Adipose tissue (tissue), 3 donors: Measurements from ENCODE around the gene DTWD1. TPM values are rescaled to one million over a fixed set of nuclear protein-coding genes. Genes with fewer than 3 reads are reported as not detected.
"Not testable (repeated sequence)": the region's sequence is repeated elsewhere in the genome, so short reads cannot be mapped to it uniquely, and the experiment has no call there.

Source experiments
- H3K27ac ChIP-seq: one replicate; pipeline ENCODE4 v1.5.1; 2013; ENCODE audit warnings: low read depth, low read length
- WGBS, 3 donors: extraction: QIAGEN DNeasy Blood & Tissue Kit; methylation state at CpG; one replicate each; pipeline ENCODE4 v1.1.7; 2013; 5-methylcytosine and 5-hydroxymethylcytosine counted together
- polyA plus RNA-seq, 3 donors: library from polyadenylated mRNA; stranded (reverse); fragments of 200-250 nt; gene quantifications; one replicate each; pipeline ENCODE4 v1.2.3, GENCODE V29; 2013
- donor health status: healthy with polysubstance abuse.
- donor health status: Bipolar disorder and iron deficiency.
- donor health status: healthy.

DTWD1 gene
- polyA plus RNA-seq, 3 donors, result 25.0 to 41.7 (median 32.5) TPM

GRCh38 chr15:49697121-49697520 is 76.3 kb downstream of the DTWD1 start:
- no peak overlapping the region for H3K27ac ChIP-seq
- 96 to 97% (median 97%) methylated on average over 1 of the region's 1 CpG for WGBS, 3 donors

- 60 to 90% (median 82%) methylated on average over 12 of the region's 12 CpGs for WGBS, 3 donors
- H3K27ac ChIP-seq, result not testable (repeated sequence)
Measured at GRCh38 chr15:49702982-49703381, 82.1 kb downstream of the DTWD1 start.

Other genes starting within 250 kb of the DTWD1 start
- gene FGF7, start 197.8 kb upstream of the DTWD1 start, polyA plus RNA-seq, result 100 to 1,000 TPM in 1 of 3 donors, 10 to 100 TPM in 1, 1 to 10 TPM in 1; 3.1 to 117 (median 82.1) TPM
- 1 to 10 TPM in 2 of 3 donors, under 1 TPM in 1; 0.55 to 3.7 (median 2.2) TPM for gene FAM227B, start 230 bp upstream of the DTWD1 start, polyA plus RNA-seq